A673 (cell line): Measurements from ENCODE around the gene ZMIZ2. TPM values are rescaled to one million over a fixed set of nuclear protein-coding genes. Genes with fewer than 3 reads are reported as not detected.
A peak's percentile ranks its signal among the peaks of the same experiment; 100 is the strongest.

Source experiments
- BruUV-seq: library from RNA; stranded (reverse); fragments of 400-500 nt; replicated peaks from 2 replicates; lab custom pipeline; 2021; lab: Mats Ljungman, UMichigan
- CTCF ChIA-PET: fragments of 300-600 bp; sonication (Branson Sonifier 250); formaldehyde crosslinking; loops from one replicate; lab custom pipeline; 2022; ENCODE audit warnings: antibody characterized with exemption; lab: Charles Lee
- POLR2A ChIA-PET: fragments of 300-600 bp; sonication (Branson Sonifier 250); formaldehyde crosslinking; loops from one replicate; lab custom pipeline; 2022; ENCODE audit warnings: antibody characterized with exemption; ENCODE audit not compliant: low non-redundant PET; lab: Charles Lee
- DNase-seq: peaks from one replicate; pipeline ENCODE4 v3.0.0-alpha.2; 2015; ENCODE audit warnings: low spot score
- H3K27ac ChIP-seq: fragments of 200-600 bp; sonication (generic); 2 replicates; pipeline ENCODE4 v1.5.1; 2016; ENCODE audit warnings: mixed run types, low read depth, mild to moderate bottlenecking, mixed read lengths, antibody characterized with exemption, low read length; ENCODE audit not compliant: poor library complexity, severe bottlenecking
- H3K27me3 ChIP-seq: fragments of 200-600 bp; sonication (generic); replicated peaks from 2 replicates; pipeline ENCODE4 v1.6.1; 2017; ENCODE audit warnings: mixed run types, low read depth, mild to moderate bottlenecking, mixed read lengths, antibody characterized with exemption, low read length; ENCODE audit not compliant: insufficient read depth, poor library complexity
- H3K36me3 ChIP-seq: fragments of 200-600 bp; sonication (generic); 2 replicates; pipeline ENCODE4 v1.6.1; 2016; ENCODE audit warnings: mixed run types, mild to moderate bottlenecking, mixed read lengths, antibody characterized with exemption, low read length; ENCODE audit not compliant: insufficient read depth, poor library complexity, severe bottlenecking
- H3K4me1 ChIP-seq: fragments of 200-600 bp; sonication (generic); 2 replicates; pipeline ENCODE4 v1.6.1; 2017; ENCODE audit warnings: mixed run types, mild to moderate bottlenecking, mixed read lengths, antibody characterized with exemption, low read length; ENCODE audit not compliant: insufficient read depth, poor library complexity, severe bottlenecking
- H3K4me3 ChIP-seq: fragments of 200-600 bp; sonication (generic); 2 replicates; pipeline ENCODE4 v1.5.1; 2016; ENCODE audit warnings: low read depth, mixed run types, mild to moderate bottlenecking, mixed read lengths, low read length; ENCODE audit not compliant: poor library complexity, severe bottlenecking
- H3K9me3 ChIP-seq: fragments of 200-600 bp; sonication (generic); 2 replicates; pipeline ENCODE4 v1.6.1; 2016; ENCODE audit warnings: mixed run types, low read depth, mild to moderate bottlenecking, mixed read lengths, antibody characterized with exemption, low read length; ENCODE audit not compliant: poor library complexity, severe bottlenecking
- EZH2 ChIP-seq: fragments of 200-600 bp; sonication (generic); IDR thresholded peaks from 2 replicates; pipeline ENCODE4 v1.6.1; 2017; ENCODE audit warnings: borderline replicate concordance, low read depth, mild to moderate bottlenecking, mixed read lengths, antibody characterized with exemption, low read length; ENCODE audit not compliant: poor library complexity, severe bottlenecking
- intact Hi-C: fragments of 100-400 bp; cut with micrococcal nuclease; formaldehyde crosslinking; loops from one replicate; pipeline ENCODE4 v1.10.0; 2022; ENCODE audit not compliant: unreplicated experiment
- total RNA-seq: library from RNA; stranded (reverse); gene quantifications from 2 replicates; pipeline ENCODE4 v1.2.3, GENCODE V29; 2021
- TF ChIP-seq, protein P1 (sequence below): fragments of 300-800, 200-600 bp; sonication (generic); conservative IDR thresholded peaks from 2 replicates; pipeline ENCODE4 v1.5.1; 2017; ENCODE audit warnings: low read depth, mild to moderate bottlenecking, antibody characterized with exemption, low read length, moderate library complexity, mixed read lengths

Gene ZMIZ2
- total RNA-seq, 1 experiment from 2014 or later, result 114 TPM

DNA sequence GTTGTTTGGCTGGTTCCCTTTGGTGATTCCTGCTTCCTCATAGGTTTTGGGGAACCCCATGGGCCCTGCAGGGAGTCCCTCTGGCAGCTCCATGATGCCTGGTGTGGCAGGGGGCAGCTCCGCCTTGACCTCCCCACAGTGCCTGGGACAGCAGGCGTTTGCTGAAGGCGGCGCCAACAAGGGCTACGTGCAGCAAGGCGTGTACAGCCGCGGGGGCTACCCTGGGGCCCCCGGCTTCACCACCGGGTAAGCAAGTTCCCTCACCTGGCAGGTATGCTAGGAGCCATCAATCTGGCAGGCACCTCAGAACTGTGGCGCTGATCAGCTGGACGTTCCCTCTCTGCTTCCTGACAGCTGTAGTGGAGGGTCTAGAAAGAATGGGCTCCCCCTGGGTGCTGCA lies 8.3 kb downstream of the ZMIZ2 start:
- Histone ChIP-seq H3K27ac (no peak overlapping the region), H3K4me3 (no peak overlapping the region), H3K27me3 (no peaks in the 10 kb centered on the region), H3K4me1 (no peaks in the 10 kb centered on the region), H3K36me3 (peaks cover 23% of the 10 kb centered on the region), H3K9me3 (no peaks in the 10 kb centered on the region)
- BruUV-seq, result no TSS peak
- ChIA-PET CTCF (no interaction called here), POLR2A (no interaction called here)
- TF ChIP-seq, protein P1, sequence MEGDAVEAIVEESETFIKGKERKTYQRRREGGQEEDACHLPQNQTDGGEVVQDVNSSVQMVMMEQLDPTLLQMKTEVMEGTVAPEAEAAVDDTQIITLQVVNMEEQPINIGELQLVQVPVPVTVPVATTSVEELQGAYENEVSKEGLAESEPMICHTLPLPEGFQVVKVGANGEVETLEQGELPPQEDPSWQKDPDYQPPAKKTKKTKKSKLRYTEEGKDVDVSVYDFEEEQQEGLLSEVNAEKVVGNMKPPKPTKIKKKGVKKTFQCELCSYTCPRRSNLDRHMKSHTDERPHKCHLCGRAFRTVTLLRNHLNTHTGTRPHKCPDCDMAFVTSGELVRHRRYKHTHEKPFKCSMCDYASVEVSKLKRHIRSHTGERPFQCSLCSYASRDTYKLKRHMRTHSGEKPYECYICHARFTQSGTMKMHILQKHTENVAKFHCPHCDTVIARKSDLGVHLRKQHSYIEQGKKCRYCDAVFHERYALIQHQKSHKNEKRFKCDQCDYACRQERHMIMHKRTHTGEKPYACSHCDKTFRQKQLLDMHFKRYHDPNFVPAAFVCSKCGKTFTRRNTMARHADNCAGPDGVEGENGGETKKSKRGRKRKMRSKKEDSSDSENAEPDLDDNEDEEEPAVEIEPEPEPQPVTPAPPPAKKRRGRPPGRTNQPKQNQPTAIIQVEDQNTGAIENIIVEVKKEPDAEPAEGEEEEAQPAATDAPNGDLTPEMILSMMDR, result no peak
- no peak for TF ChIP-seq EZH2
- intact Hi-C loops, result no loop called here
- no peak for DNase-seq

DNA sequence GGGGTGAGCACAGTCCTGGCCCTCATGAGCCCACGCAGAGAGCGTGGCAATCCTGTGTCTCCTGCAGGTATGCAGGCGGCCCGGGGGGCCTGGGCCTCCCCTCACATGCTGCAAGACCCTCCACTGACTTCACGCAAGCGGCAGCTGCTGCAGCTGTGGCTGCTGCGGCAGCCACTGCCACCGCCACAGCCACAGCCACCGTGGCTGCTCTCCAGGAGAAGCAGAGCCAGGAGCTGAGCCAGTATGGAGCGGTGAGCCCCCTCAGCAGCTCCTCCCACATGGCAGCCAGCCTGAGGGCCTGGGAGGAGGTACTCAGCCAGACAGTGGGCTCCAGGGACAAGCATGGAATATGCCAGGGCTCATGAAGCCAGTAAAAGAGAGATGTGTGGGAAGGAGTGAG lies 8.7 kb downstream of the ZMIZ2 start:
- no peak overlapping the region for H3K4me3 ChIP-seq
- POLR2A ChIA-PET, result no interaction called here

DNA sequence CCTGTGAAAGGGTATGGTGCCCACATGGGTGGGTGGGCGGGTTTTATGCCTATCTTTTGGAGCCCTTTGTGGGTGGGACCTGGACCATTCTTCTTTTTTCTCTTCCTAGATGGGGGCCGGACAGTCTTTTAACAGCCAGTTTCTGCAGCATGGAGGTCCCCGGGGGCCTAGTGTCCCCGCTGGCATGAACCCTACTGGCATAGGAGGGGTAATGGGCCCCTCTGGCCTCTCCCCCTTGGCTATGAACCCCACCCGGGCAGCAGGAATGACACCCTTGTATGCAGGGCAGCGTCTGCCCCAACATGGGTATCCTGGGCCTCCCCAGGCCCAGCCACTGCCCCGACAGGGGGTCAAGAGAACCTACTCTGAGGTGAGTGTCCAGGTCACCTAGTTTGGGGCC lies 9.1 kb downstream of the ZMIZ2 start:
- ChIA-PET POLR2A (no interaction called here), CTCF (no interaction called here)

More for the DNA sequence above, 8.7 kb downstream of the ZMIZ2 start:
- Histone ChIP-seq H3K4me1 (no peaks in the 10 kb centered on the region), H3K27me3 (no peaks in the 10 kb centered on the region), H3K36me3 (peaks cover 24% of the 10 kb centered on the region), H3K9me3 (no peaks in the 10 kb centered on the region), H3K27ac (no peak overlapping the region)
- intact Hi-C loops, result no loop called here
- TF ChIP-seq, protein P1, result no peak
- TF ChIP-seq EZH2, result no peak
- BruUV-seq, result no TSS peak
- peak; percentile 50 for DNase-seq
- CTCF ChIA-PET, result no interaction called here

More for the DNA sequence above, 9.1 kb downstream of the ZMIZ2 start:
- TF ChIP-seq, protein P1, result no peak
- TF ChIP-seq EZH2, result no peak
- Histone ChIP-seq H3K36me3 (peaks cover 28% of the 10 kb centered on the region), H3K9me3 (no peaks in the 10 kb centered on the region), H3K27ac (no peak overlapping the region), H3K4me1 (no peaks in the 10 kb centered on the region), H3K27me3 (no peaks in the 10 kb centered on the region), H3K4me3 (no peak overlapping the region)
- intact Hi-C loops, result no loop called here
- no TSS peak for BruUV-seq
- no peak for DNase-seq
